PFSK-1 (cell line): ENCODE measurements around the gene SP3.

Experiments used
- FOXP2 ChIP-seq: optimal IDR thresholded peaks from 2 replicates; pipeline ENCODE3; 2011; ENCODE audit warnings: borderline replicate concordance, control low read depth, inconsistent platforms; ENCODE audit not compliant: insufficient read depth; ENCODE audit errors: extremely low read length, extremely low read depth
- POLR2AphosphoS5 ChIP-seq: IDR thresholded peaks from 2 replicates; pipeline ENCODE4 v1.6.1; 2012; ENCODE audit warnings: low read depth, mild to moderate bottlenecking, control low read depth, low read length, moderate library complexity
- SIN3A ChIP-seq: IDR thresholded peaks from 2 replicates; pipeline ENCODE4 v1.6.1; 2012; ENCODE audit warnings: mild to moderate bottlenecking, low read length, moderate library complexity, borderline replicate concordance; ENCODE audit not compliant: insufficient read depth
- TAF1 ChIP-seq: IDR thresholded peaks from 2 replicates; pipeline ENCODE4 v1.6.1; 2012; ENCODE audit warnings: low read length, control low read depth, borderline replicate concordance; ENCODE audit not compliant: insufficient read depth
- TF ChIP-seq, protein P1 (sequence below), 2 experiments: IDR thresholded peaks; 2 replicates each; pipeline versions ENCODE4 v1.6.1 to v1.8.0; 2011 to 2012; ENCODE audit warnings: low read depth in 2 of 2, low read length in 2 of 2, control low read depth in 1 of 2, inconsistent platforms in 1 of 2, mild to moderate bottlenecking in 1 of 2, moderate library complexity in 1 of 2; ENCODE audit not compliant: insufficient read depth in 1 of 2

- TF ChIP-seq POLR2AphosphoS5 (no peak), SIN3A (no peak), TAF1 (no peak), FOXP2 (no peak)
- TF ChIP-seq, protein P1, sequence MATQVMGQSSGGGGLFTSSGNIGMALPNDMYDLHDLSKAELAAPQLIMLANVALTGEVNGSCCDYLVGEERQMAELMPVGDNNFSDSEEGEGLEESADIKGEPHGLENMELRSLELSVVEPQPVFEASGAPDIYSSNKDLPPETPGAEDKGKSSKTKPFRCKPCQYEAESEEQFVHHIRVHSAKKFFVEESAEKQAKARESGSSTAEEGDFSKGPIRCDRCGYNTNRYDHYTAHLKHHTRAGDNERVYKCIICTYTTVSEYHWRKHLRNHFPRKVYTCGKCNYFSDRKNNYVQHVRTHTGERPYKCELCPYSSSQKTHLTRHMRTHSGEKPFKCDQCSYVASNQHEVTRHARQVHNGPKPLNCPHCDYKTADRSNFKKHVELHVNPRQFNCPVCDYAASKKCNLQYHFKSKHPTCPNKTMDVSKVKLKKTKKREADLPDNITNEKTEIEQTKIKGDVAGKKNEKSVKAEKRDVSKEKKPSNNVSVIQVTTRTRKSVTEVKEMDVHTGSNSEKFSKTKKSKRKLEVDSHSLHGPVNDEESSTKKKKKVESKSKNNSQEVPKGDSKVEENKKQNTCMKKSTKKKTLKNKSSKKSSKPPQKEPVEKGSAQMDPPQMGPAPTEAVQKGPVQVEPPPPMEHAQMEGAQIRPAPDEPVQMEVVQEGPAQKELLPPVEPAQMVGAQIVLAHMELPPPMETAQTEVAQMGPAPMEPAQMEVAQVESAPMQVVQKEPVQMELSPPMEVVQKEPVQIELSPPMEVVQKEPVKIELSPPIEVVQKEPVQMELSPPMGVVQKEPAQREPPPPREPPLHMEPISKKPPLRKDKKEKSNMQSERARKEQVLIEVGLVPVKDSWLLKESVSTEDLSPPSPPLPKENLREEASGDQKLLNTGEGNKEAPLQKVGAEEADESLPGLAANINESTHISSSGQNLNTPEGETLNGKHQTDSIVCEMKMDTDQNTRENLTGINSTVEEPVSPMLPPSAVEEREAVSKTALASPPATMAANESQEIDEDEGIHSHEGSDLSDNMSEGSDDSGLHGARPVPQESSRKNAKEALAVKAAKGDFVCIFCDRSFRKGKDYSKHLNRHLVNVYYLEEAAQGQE (IDR thresholded peaks at IDR 0.05; ENCODE audit: insufficient read depth in 1 of 2, low read depth in 2 of 2, low read length in 2 of 2) = no peak
These were observed 20.4 kb upstream of the SP3 start for GRCh38 chr2:173985605-173985992.
